ENCODE data around the gene SVBP.

Gene SVBP

GRCh38 chr1:42806593-42806992, 10.6 kb downstream of the SVBP start:
- Histone ChIP-seq H3K27me3 (replicated peaks; ENCODE audit: control insufficient read depth, insufficient read depth, low read length, poor library complexity, severe bottlenecking) (no peaks in the 10 kb centered on the region), H3K9me3 (ENCODE audit: control insufficient read depth, low read length) (no peaks in the 10 kb centered on the region), H3K36me3 (ENCODE audit: control insufficient read depth, insufficient read depth, low read length) (no peaks in the 10 kb centered on the region), H3K4me1 (ENCODE audit: control insufficient read depth, insufficient read depth, low read length, poor library complexity, severe bottlenecking) (no peaks in the 10 kb centered on the region), H3K27ac (ENCODE audit: insufficient read depth, low read length, poor library complexity, severe bottlenecking) (no peak overlapping the region), H3K4me3 (ENCODE audit: insufficient read depth, low read depth, low read length, poor library complexity, severe bottlenecking) (no peak overlapping the region)
- DNase-seq, result no peak

GRCh38 chr1:42806171-42806570, 11.0 kb downstream of the SVBP start:
- Histone ChIP-seq H3K4me3 (ENCODE audit: insufficient read depth, low read depth, low read length, poor library complexity, severe bottlenecking) (no peak overlapping the region), H3K9me3 (ENCODE audit: control insufficient read depth, low read length) (no peaks in the 10 kb centered on the region), H3K27me3 (replicated peaks; ENCODE audit: control insufficient read depth, insufficient read depth, low read length, poor library complexity, severe bottlenecking) (no peaks in the 10 kb centered on the region), H3K36me3 (ENCODE audit: control insufficient read depth, insufficient read depth, low read length) (no peaks in the 10 kb centered on the region), H3K27ac (ENCODE audit: insufficient read depth, low read length, poor library complexity, severe bottlenecking) (no peak overlapping the region), H3K4me1 (ENCODE audit: control insufficient read depth, insufficient read depth, low read length, poor library complexity, severe bottlenecking) (no peaks in the 10 kb centered on the region)
- no peak for DNase-seq

DNA sequence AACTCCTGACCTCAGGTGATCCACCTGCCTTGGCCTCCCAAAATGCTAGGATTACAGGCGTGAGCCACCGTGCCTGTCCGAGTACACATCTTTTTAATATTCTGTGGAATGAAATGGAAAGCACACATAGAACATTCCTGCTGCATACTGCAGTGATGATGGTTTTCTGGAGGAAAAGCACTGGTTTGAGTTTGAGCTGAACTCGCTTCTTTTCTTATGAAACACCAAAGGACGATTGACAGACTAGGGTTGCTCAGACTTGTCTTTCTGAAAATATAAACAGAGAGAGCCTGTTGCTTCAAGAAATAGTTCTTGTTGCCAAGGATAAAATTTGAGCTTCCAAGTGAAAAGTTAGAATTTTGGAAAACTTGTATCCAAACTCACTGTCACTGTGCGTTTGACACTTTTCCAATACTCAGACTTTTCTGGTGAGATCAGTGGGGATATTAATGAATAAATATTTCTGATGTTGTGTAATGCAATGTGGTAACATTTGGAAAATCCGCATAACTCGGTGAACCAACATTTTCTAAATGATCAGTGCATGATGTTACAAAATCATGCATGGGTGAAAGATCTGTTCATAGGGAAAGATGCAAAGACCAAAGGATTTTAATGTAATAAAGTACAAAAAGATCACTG, 15.2 kb downstream of the SVBP start:
- Histone ChIP-seq H3K4me1 (ENCODE audit: control insufficient read depth, insufficient read depth, low read length, poor library complexity, severe bottlenecking) (no peaks in the 10 kb centered on the region), H3K9me3 (ENCODE audit: control insufficient read depth, low read length) (no peaks in the 10 kb centered on the region), H3K36me3 (ENCODE audit: control insufficient read depth, insufficient read depth, low read length) (no peaks in the 10 kb centered on the region), H3K27ac (ENCODE audit: insufficient read depth, low read length, poor library complexity, severe bottlenecking) (no peak overlapping the region), H3K27me3 (replicated peaks; ENCODE audit: control insufficient read depth, insufficient read depth, low read length, poor library complexity, severe bottlenecking) (no peaks in the 10 kb centered on the region), H3K4me3 (ENCODE audit: insufficient read depth, low read depth, low read length, poor library complexity, severe bottlenecking) (no peak overlapping the region)
- DNase-seq, result no peak

DNA sequence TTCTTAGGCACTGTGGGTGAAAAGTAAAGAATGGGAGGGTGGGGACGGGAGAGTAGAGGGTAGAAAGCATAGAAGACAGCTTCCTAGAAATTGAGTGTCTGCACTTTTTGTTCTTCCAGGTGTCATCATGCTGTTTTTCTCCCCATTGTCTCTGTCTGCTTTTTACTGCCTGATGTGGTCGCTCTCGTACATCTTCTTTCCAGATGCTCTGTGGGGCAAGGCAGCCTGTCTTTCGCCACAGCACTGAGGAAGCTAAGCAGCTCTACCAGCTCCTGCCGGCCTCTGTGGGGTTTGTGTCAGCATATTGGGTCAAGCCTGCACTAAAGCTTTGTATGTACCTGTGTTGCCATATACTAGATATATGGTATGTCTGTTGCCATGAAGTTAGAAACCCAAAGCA, 19.2 kb downstream of the SVBP start:
- no peak overlapping the region for H3K4me3 ChIP-seq (ENCODE audit: insufficient read depth, low read depth, low read length, poor library complexity, severe bottlenecking)
- H3K27ac ChIP-seq (ENCODE audit: insufficient read depth, low read length, poor library complexity, severe bottlenecking), result no peak overlapping the region
- no peaks in the 10 kb centered on the region for H3K36me3 ChIP-seq (ENCODE audit: control insufficient read depth, insufficient read depth, low read length)
- no peaks in the 10 kb centered on the region for H3K27me3 ChIP-seq (replicated peaks; ENCODE audit: control insufficient read depth, insufficient read depth, low read length, poor library complexity, severe bottlenecking)
- no peaks in the 10 kb centered on the region for H3K9me3 ChIP-seq (ENCODE audit: control insufficient read depth, low read length)
- DNase-seq, result no peak
- no peaks in the 10 kb centered on the region for H3K4me1 ChIP-seq (ENCODE audit: control insufficient read depth, insufficient read depth, low read length, poor library complexity, severe bottlenecking)

GRCh38 chr1:42797414-42797813, 19.8 kb downstream of the SVBP start:
- Histone ChIP-seq H3K4me1 (ENCODE audit: control insufficient read depth, insufficient read depth, low read length, poor library complexity, severe bottlenecking) (no peaks in the 10 kb centered on the region), H3K9me3 (ENCODE audit: control insufficient read depth, low read length) (no peaks in the 10 kb centered on the region), H3K27me3 (replicated peaks; ENCODE audit: control insufficient read depth, insufficient read depth, low read length, poor library complexity, severe bottlenecking) (no peaks in the 10 kb centered on the region), H3K27ac (ENCODE audit: insufficient read depth, low read length, poor library complexity, severe bottlenecking) (no peak overlapping the region), H3K4me3 (ENCODE audit: insufficient read depth, low read depth, low read length, poor library complexity, severe bottlenecking) (no peak overlapping the region), H3K36me3 (ENCODE audit: control insufficient read depth, insufficient read depth, low read length) (no peaks in the 10 kb centered on the region)
- no peak for DNase-seq

GRCh38 chr1:42793824-42794223, 23.4 kb downstream of the SVBP start:
- Histone ChIP-seq H3K27me3 (replicated peaks; ENCODE audit: control insufficient read depth, insufficient read depth, low read length, poor library complexity, severe bottlenecking) (no peaks in the 10 kb centered on the region), H3K27ac (ENCODE audit: insufficient read depth, low read length, poor library complexity, severe bottlenecking) (no peak overlapping the region), H3K36me3 (ENCODE audit: control insufficient read depth, insufficient read depth, low read length) (no peaks in the 10 kb centered on the region), H3K9me3 (ENCODE audit: control insufficient read depth, low read length) (no peaks in the 10 kb centered on the region), H3K4me1 (ENCODE audit: control insufficient read depth, insufficient read depth, low read length, poor library complexity, severe bottlenecking) (no peaks in the 10 kb centered on the region), H3K4me3 (ENCODE audit: insufficient read depth, low read depth, low read length, poor library complexity, severe bottlenecking) (no peak overlapping the region)
- no peak for DNase-seq

DNA sequence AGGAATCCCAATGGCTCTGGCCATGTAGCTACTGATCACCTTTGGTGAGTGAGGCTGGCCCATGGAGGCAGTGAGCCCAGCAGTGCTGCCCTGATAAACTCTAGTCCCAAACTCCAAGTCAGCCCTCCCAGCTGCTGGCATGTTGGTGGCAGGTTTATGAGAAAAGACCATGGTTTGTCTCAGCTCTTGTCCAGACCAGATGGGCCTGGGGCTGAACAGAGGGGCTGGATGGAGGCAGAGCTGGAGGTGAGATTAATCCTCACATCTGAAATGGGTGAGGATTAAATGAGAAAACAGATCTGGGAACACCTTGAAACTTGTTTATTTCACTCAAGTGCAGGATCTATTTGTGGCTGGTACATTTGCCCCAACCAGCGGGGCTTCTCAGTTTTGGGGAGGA, 29.2 kb downstream of the SVBP start:
- H3K27ac ChIP-seq (ENCODE audit: insufficient read depth, low read length, poor library complexity, severe bottlenecking), result no peak overlapping the region
- H3K27me3 ChIP-seq (replicated peaks; ENCODE audit: control insufficient read depth, insufficient read depth, low read length, poor library complexity, severe bottlenecking), result no peaks in the 10 kb centered on the region
- H3K4me3 ChIP-seq (ENCODE audit: insufficient read depth, low read depth, low read length, poor library complexity, severe bottlenecking), result no peak overlapping the region
- DNase-seq, result no peak
- no peaks in the 10 kb centered on the region for H3K9me3 ChIP-seq (ENCODE audit: control insufficient read depth, low read length)
- no peaks in the 10 kb centered on the region for H3K36me3 ChIP-seq (ENCODE audit: control insufficient read depth, insufficient read depth, low read length)
- H3K4me1 ChIP-seq (ENCODE audit: control insufficient read depth, insufficient read depth, low read length, poor library complexity, severe bottlenecking), result peaks cover 10% of the 10 kb centered on the region

- H3K27ac ChIP-seq (ENCODE audit: insufficient read depth, low read length, poor library complexity, severe bottlenecking), result no peak overlapping the region
- H3K4me3 ChIP-seq (ENCODE audit: insufficient read depth, low read depth, low read length, poor library complexity, severe bottlenecking), result no peak overlapping the region
- H3K4me1 ChIP-seq (ENCODE audit: control insufficient read depth, insufficient read depth, low read length, poor library complexity, severe bottlenecking), result peaks cover 10% of the 10 kb centered on the region
- no peaks in the 10 kb centered on the region for H3K9me3 ChIP-seq (ENCODE audit: control insufficient read depth, low read length)
- no peak for DNase-seq
- no peaks in the 10 kb centered on the region for H3K27me3 ChIP-seq (replicated peaks; ENCODE audit: control insufficient read depth, insufficient read depth, low read length, poor library complexity, severe bottlenecking)
- H3K36me3 ChIP-seq (ENCODE audit: control insufficient read depth, insufficient read depth, low read length), result no peaks in the 10 kb centered on the region
These were observed 31.1 kb downstream of the SVBP start for GRCh38 chr1:42786097-42786496.

GRCh38 chr1:42784946-42785693, 32.1 kb downstream of the SVBP start, which contains the start of gene TMEM269:
TMEM269 (plus strand) TSS chr1:42784991; CDS start chr1:42789894, 4,903 bp downstream.
- Histone ChIP-seq H3K4me3 (ENCODE audit: insufficient read depth, low read depth, low read length, poor library complexity, severe bottlenecking) (peak within 1 kb of the TSS; percentile 41), H3K36me3 (ENCODE audit: control insufficient read depth, insufficient read depth, low read length) (peaks cover 5% of the 10 kb centered on the region), H3K4me1 (ENCODE audit: control insufficient read depth, insufficient read depth, low read length, poor library complexity, severe bottlenecking) (peaks cover 10% of the 10 kb centered on the region), H3K9me3 (ENCODE audit: control insufficient read depth, low read length) (no peaks in the 10 kb centered on the region), H3K27me3 (replicated peaks; ENCODE audit: control insufficient read depth, insufficient read depth, low read length, poor library complexity, severe bottlenecking) (no peaks in the 10 kb centered on the region), H3K27ac (ENCODE audit: insufficient read depth, low read length, poor library complexity, severe bottlenecking) (no peak within 1 kb of the TSS)
- DNase-seq, result peak in 2 of 3 donors; percentile 4 to 7

- no peaks in the 10 kb centered on the region for H3K9me3 ChIP-seq (ENCODE audit: control insufficient read depth, low read length)
- H3K27ac ChIP-seq (ENCODE audit: insufficient read depth, low read length, poor library complexity, severe bottlenecking), result no peak overlapping the region
- peak overlapping the region; percentile 41 for H3K4me3 ChIP-seq (ENCODE audit: insufficient read depth, low read depth, low read length, poor library complexity, severe bottlenecking)
- no peak for DNase-seq
- peaks cover 5% of the 10 kb centered on the region for H3K36me3 ChIP-seq (ENCODE audit: control insufficient read depth, insufficient read depth, low read length)
- peaks cover 10% of the 10 kb centered on the region for H3K4me1 ChIP-seq (ENCODE audit: control insufficient read depth, insufficient read depth, low read length, poor library complexity, severe bottlenecking)
- no peaks in the 10 kb centered on the region for H3K27me3 ChIP-seq (replicated peaks; ENCODE audit: control insufficient read depth, insufficient read depth, low read length, poor library complexity, severe bottlenecking)
These were observed 32.7 kb downstream of the SVBP start for GRCh38 chr1:42784547-42784945.

Data from effector memory CD4-positive, alpha-beta T cell (primary cell).